Activated CD4-positive, alpha-beta memory T cell treated with anti-CD3 and anti-CD28 coated beads, Interleukin-2, amount 10 ng/mL, durations not matched to agents 7 days and 5 days (primary cell): ENCODE data around the gene TRPC6. TPM values are rescaled to one million over a fixed set of nuclear protein-coding genes. Genes with fewer than 3 reads are reported as not detected.
"Not testable (repeated sequence)": the region's sequence is repeated elsewhere in the genome, so short reads cannot be mapped to it uniquely, and the experiment has no call there.

ENCODE experiments used
- CTCF ChIA-PET: fragments of 350-600 bp; sonication (Branson Sonifier 250); formaldehyde crosslinking; loops from one replicate; lab custom pipeline; 2021; ENCODE audit warnings: antibody characterized with exemption, inconsistent platforms; lab: Charles Lee
- POLR2A ChIA-PET: fragments of 350-600 bp; sonication (Branson Sonifier 250); formaldehyde crosslinking; loops from one replicate; lab custom pipeline; 2021; ENCODE audit warnings: antibody characterized with exemption; lab: Charles Lee
- DNase-seq: peaks from one replicate; pipeline ENCODE4 v3.0.0-alpha.2; 2020
- H3K27ac Mint-ChIP-seq: one replicate; pipeline ENCODE4 v1.8.0; 2021; ENCODE audit warnings: mild to moderate bottlenecking, mixed read lengths
- H3K27me3 Mint-ChIP-seq: one replicate; pipeline ENCODE4 v1.8.0; 2021; ENCODE audit warnings: mixed read lengths
- H3K36me3 Mint-ChIP-seq: one replicate; pipeline ENCODE4 v1.8.0; 2021; ENCODE audit warnings: low read depth, mixed read lengths
- H3K4me1 Mint-ChIP-seq: one replicate; pipeline ENCODE4 v1.8.0; 2021; ENCODE audit warnings: mixed read lengths
- H3K4me3 Mint-ChIP-seq: one replicate; pipeline ENCODE4 v1.8.0; 2021; ENCODE audit warnings: mild to moderate bottlenecking, mixed read lengths
- H3K9me3 Mint-ChIP-seq: one replicate; pipeline ENCODE4 v1.8.0; 2021; ENCODE audit warnings: mixed read lengths
- total RNA-seq, 2 experiments: library from RNA; stranded (reverse); gene quantifications; one replicate each; pipeline ENCODE4 v1.2.3, GENCODE V29; 2021

TRPC6 gene
- total RNA-seq, 2 experiments from 2014 or later = not detected

- ChIA-PET CTCF (no interaction called here), POLR2A (no interaction called here)
- H3K4me1 Mint-ChIP-seq = no peaks in the 10 kb centered on the region
- no peaks in the 10 kb centered on the region for H3K36me3 Mint-ChIP-seq
- no peaks in the 10 kb centered on the region for H3K27me3 Mint-ChIP-seq
- DNase-seq = no peak
- no peaks in the 10 kb centered on the region for H3K9me3 Mint-ChIP-seq
- no peak overlapping the region for H3K4me3 Mint-ChIP-seq
- no peak overlapping the region for H3K27ac Mint-ChIP-seq
Observed at GRCh38 chr11:101441747-101442146, 142.1 kb downstream of the TRPC6 start.

- ChIA-PET POLR2A (no interaction called here), CTCF (no interaction called here)
- no peak overlapping the region for H3K4me3 Mint-ChIP-seq
- no peaks in the 10 kb centered on the region for H3K27me3 Mint-ChIP-seq
- no peaks in the 10 kb centered on the region for H3K4me1 Mint-ChIP-seq
- H3K36me3 Mint-ChIP-seq = no peaks in the 10 kb centered on the region
- no peak for DNase-seq
- H3K9me3 Mint-ChIP-seq = no peaks in the 10 kb centered on the region
- H3K27ac Mint-ChIP-seq = no peak overlapping the region
Observed at GRCh38 chr11:101439488-101439887, 144.3 kb downstream of the TRPC6 start.

GRCh38 chr11:101438708-101439107 is 145.1 kb downstream of the TRPC6 start:
- POLR2A ChIA-PET, H3K9me3 Mint-ChIP-seq, CTCF ChIA-PET, H3K27me3 Mint-ChIP-seq, H3K4me1 Mint-ChIP-seq, DNase-seq, H3K4me3 Mint-ChIP-seq, H3K27ac Mint-ChIP-seq, H3K36me3 Mint-ChIP-seq: not testable (repeated sequence)

GRCh38 chr11:101438126-101438525 is 145.7 kb downstream of the TRPC6 start:
- DNase-seq = no peak
- Mint-ChIP-seq H3K9me3 (peaks cover 2% of the 10 kb centered on the region), H3K4me1 (no peaks in the 10 kb centered on the region), H3K4me3 (no peak overlapping the region), H3K36me3 (no peaks in the 10 kb centered on the region), H3K27me3 (no peaks in the 10 kb centered on the region), H3K27ac (no peak overlapping the region)
- ChIA-PET POLR2A (no interaction called here), CTCF (no interaction called here)

GRCh38 chr11:101436511-101437142 is 147.2 kb downstream of the TRPC6 start:
- no peak overlapping the region for H3K27ac Mint-ChIP-seq
- no peaks in the 10 kb centered on the region for H3K36me3 Mint-ChIP-seq
- ChIA-PET POLR2A (no interaction called here), CTCF (no interaction called here)
- DNase-seq = no peak
- H3K9me3 Mint-ChIP-seq = peaks cover 5% of the 10 kb centered on the region
- no peaks in the 10 kb centered on the region for H3K4me1 Mint-ChIP-seq
- no peaks in the 10 kb centered on the region for H3K27me3 Mint-ChIP-seq
- H3K4me3 Mint-ChIP-seq = no peak overlapping the region

GRCh38 chr11:101435408-101435973 is 148.3 kb downstream of the TRPC6 start:
- DNase-seq = no peak
- no peaks in the 10 kb centered on the region for H3K4me1 Mint-ChIP-seq
- CTCF ChIA-PET = no interaction called here
- H3K4me3 Mint-ChIP-seq = no peak overlapping the region
- no peak overlapping the region for H3K27ac Mint-ChIP-seq
- POLR2A ChIA-PET = no interaction called here
- peaks cover 5% of the 10 kb centered on the region for H3K9me3 Mint-ChIP-seq
- no peaks in the 10 kb centered on the region for H3K36me3 Mint-ChIP-seq
- H3K27me3 Mint-ChIP-seq = no peaks in the 10 kb centered on the region

- no peak overlapping the region for H3K27ac Mint-ChIP-seq
- CTCF ChIA-PET = no interaction called here
- H3K36me3 Mint-ChIP-seq = no peaks in the 10 kb centered on the region
- no peaks in the 10 kb centered on the region for H3K4me1 Mint-ChIP-seq
- H3K27me3 Mint-ChIP-seq = no peaks in the 10 kb centered on the region
- DNase-seq = no peak
- H3K4me3 Mint-ChIP-seq = no peak overlapping the region
- POLR2A ChIA-PET = no interaction called here
- peaks cover 7% of the 10 kb centered on the region for H3K9me3 Mint-ChIP-seq
Observed at GRCh38 chr11:101434026-101434643, 149.7 kb downstream of the TRPC6 start.

- H3K27me3 Mint-ChIP-seq = no peaks in the 10 kb centered on the region
- CTCF ChIA-PET = no interaction called here
Observed at GRCh38 chr11:101433151-101433550, 150.7 kb downstream of the TRPC6 start.

GRCh38 chr11:101429703-101430540 is 153.9 kb downstream of the TRPC6 start:
- Mint-ChIP-seq H3K4me3 (no peak overlapping the region), H3K9me3 (peaks cover 9% of the 10 kb centered on the region), H3K27ac (no peak overlapping the region), H3K4me1 (no peaks in the 10 kb centered on the region), H3K27me3 (no peaks in the 10 kb centered on the region), H3K36me3 (no peaks in the 10 kb centered on the region)
- ChIA-PET POLR2A (no interaction called here), CTCF (no interaction called here)
- no peak for DNase-seq

More at GRCh38 chr11:101433151-101433550, 150.7 kb downstream of the TRPC6 start:
- no peak for DNase-seq
- Mint-ChIP-seq H3K36me3 (no peaks in the 10 kb centered on the region), H3K4me1 (no peaks in the 10 kb centered on the region), H3K4me3 (no peak overlapping the region), H3K9me3 (peaks cover 7% of the 10 kb centered on the region), H3K27ac (no peak overlapping the region)
- POLR2A ChIA-PET = no interaction called here

- no peak overlapping the region for H3K4me3 Mint-ChIP-seq
- H3K36me3 Mint-ChIP-seq = no peaks in the 10 kb centered on the region
- H3K27me3 Mint-ChIP-seq = no peaks in the 10 kb centered on the region
- ChIA-PET CTCF (no interaction called here), POLR2A (no interaction called here)
- H3K9me3 Mint-ChIP-seq = peaks cover 10% of the 10 kb centered on the region
- H3K27ac Mint-ChIP-seq = no peak overlapping the region
- no peak for DNase-seq
- H3K4me1 Mint-ChIP-seq = no peaks in the 10 kb centered on the region
Observed at GRCh38 chr11:101428918-101429317, 154.9 kb downstream of the TRPC6 start.

- no peak for DNase-seq
- H3K4me1 Mint-ChIP-seq = no peaks in the 10 kb centered on the region
- ChIA-PET POLR2A (no interaction called here), CTCF (no interaction called here)
- no peaks in the 10 kb centered on the region for H3K36me3 Mint-ChIP-seq
- H3K27ac Mint-ChIP-seq = no peak overlapping the region
- no peak overlapping the region for H3K4me3 Mint-ChIP-seq
- H3K27me3 Mint-ChIP-seq = no peaks in the 10 kb centered on the region
- peaks cover 9% of the 10 kb centered on the region for H3K9me3 Mint-ChIP-seq
Observed at GRCh38 chr11:101407324-101407723, 176.5 kb downstream of the TRPC6 start.
